ENCODE results near the gene TSC2. TPM values are rescaled to one million over a fixed set of nuclear protein-coding genes. Genes with fewer than 3 reads are reported as not detected.

The TSC2 gene
- total RNA-seq, 1 experiment from 2014 or later: 134 TPM

GRCh38 chr16:2090777-2091546, 43.2 kb downstream of the TSC2 start:
- Mint-ChIP-seq H3K4me3 (peak overlapping the region; percentile 55), H3K36me3 (peaks cover 6% of the 10 kb centered on the region; the same call in 1 of the 2 replicates), H3K27me3 (ENCODE audit: low read depth) (no peaks in the 10 kb centered on the region), H3K4me1 (no peaks in the 10 kb centered on the region), H3K27ac (no peak overlapping the region), H3K9me3 (no peaks in the 10 kb centered on the region)
- DNase-seq (ENCODE audit: low spot score): peak; percentile 95
- TF ChIP-seq ZBTB43 (CRISPR knock-in tag; IDR thresholded peaks at IDR 0.05): 0 out of 2 replicates have a peak, but pooled peaks have one; percentile 58
- TF ChIP-seq FOXP1 (CRISPR knock-in tag; IDR thresholded peaks at IDR 0.05; ENCODE audit: borderline replicate concordance): peak; percentile 38; the same call in 1 of the 2 replicates
- TF ChIP-seq ERG (CRISPR knock-in tag; IDR thresholded peaks at IDR 0.05): 0 out of 2 replicates have a peak, but pooled peaks have one; percentile 41
- no peak for TF ChIP-seq NR2C2 (CRISPR knock-in tag; IDR thresholded peaks at IDR 0.05)
- peak; percentile 24; the same call in 1 of the 2 replicates for TF ChIP-seq TEAD1 (CRISPR knock-in tag; IDR thresholded peaks at IDR 0.05)
- no peak for TF ChIP-seq GTF2I (CRISPR knock-in tag; conservative IDR thresholded peaks at IDR 0.05)
- TF ChIP-seq E2F5 (CRISPR knock-in tag; IDR thresholded peaks at IDR 0.05): 0 out of 2 replicates have a peak, but pooled peaks have one; percentile 62
- TF ChIP-seq ETV6 (CRISPR knock-in tag; IDR thresholded peaks at IDR 0.05): peak; percentile 63; the same call in 1 of the 2 replicates
- no peak; the same call in 1 of the 2 replicates for TF ChIP-seq MAX (CRISPR knock-in tag; IDR thresholded peaks at IDR 0.05)
- TF ChIP-seq ZBTB21 (CRISPR knock-in tag; IDR thresholded peaks at IDR 0.05; ENCODE audit: borderline replicate concordance): peak; percentile 51; the same call in 1 of the 2 replicates
- TF ChIP-seq OVOL2 (CRISPR knock-in tag; IDR thresholded peaks at IDR 0.05; ENCODE audit: borderline replicate concordance): no peak
- TF ChIP-seq NFYB (CRISPR knock-in tag; conservative IDR thresholded peaks at IDR 0.05; ENCODE audit: low read depth): 0 out of 2 replicates have a peak, but pooled peaks have one; percentile 19
- TF ChIP-seq SP1 (CRISPR knock-in tag; conservative IDR thresholded peaks at IDR 0.05): peak; percentile 84
- TF ChIP-seq HMGXB4 (CRISPR knock-in tag; IDR thresholded peaks at IDR 0.05): peak; percentile 80; the same call in 1 of the 2 replicates
- no peak for TF ChIP-seq JUN (CRISPR knock-in tag; IDR thresholded peaks at IDR 0.05)
- TF ChIP-seq FOXP4 (CRISPR knock-in tag; IDR thresholded peaks at IDR 0.05): peak; percentile 58; the same call in 1 of the 2 replicates
- TF ChIP-seq TP53 (CRISPR knock-in tag; IDR thresholded peaks at IDR 0.05): no peak
- TF ChIP-seq IRF2 (CRISPR knock-in tag; IDR thresholded peaks at IDR 0.05; ENCODE audit: borderline replicate concordance, low read depth): no peak
- peak; percentile 79; the same call in 1 of the 2 replicates for TF ChIP-seq MYBL2 (CRISPR knock-in tag; IDR thresholded peaks at IDR 0.05)
- TF ChIP-seq NFE2L1 (CRISPR knock-in tag; IDR thresholded peaks at IDR 0.05): 0 out of 2 replicates have a peak, but pooled peaks have one; percentile 30
- POLR2A ChIA-PET: interaction anchor here (0.6 to 1.9 kb wide), 9 partner anchors 22 to 126 kb away, joined by 3 to 6 read pairs (median 4); partner anchors contain the start of genes NTHL1, RPS2, TRAF7 and TSC2
- ATAC-seq: peak; percentile 84
- CTCF ChIA-PET: interaction anchor here (0.5 to 5.8 kb wide), 28 partner anchors 11 to 308 kb away, joined by 3 to 73 read pairs (median 5); partner anchors contain the start of genes ECI1, NHERF2, NOXO1 and NPW
